K562 (cell line): ENCODE results near the gene GRIK3. TPM values are rescaled to one million over a fixed set of nuclear protein-coding genes. Genes with fewer than 3 reads are reported as not detected.

Source experiments
- ATAC-seq: fragments of 200-7000 bp; cut with Tn5 transposase; 3 replicates; pipeline ENCODE4 v1.9.1; 2020; ENCODE audit warnings: moderate library complexity
- BruUV-seq: library from RNA; stranded (reverse); fragments of 400-500 nt; replicated peaks from 2 replicates; lab custom pipeline; 2021; lab: Mats Ljungman, UMichigan
- CTCF ChIA-PET: fragments of 300-600 bp; formaldehyde crosslinking; extraction: SDS; loops from one replicate; lab custom pipeline; 2021; ENCODE audit warnings: low intra/inter-chr PET ratio; lab: Yijun Ruan, JAX
- POLR2A ChIA-PET: fragments of 300-600, 350-650 bp; sonication (Branson Sonifier 250); formaldehyde crosslinking; extraction: SDS; loops from one replicate; lab custom pipeline; 2021; ENCODE audit warnings: antibody characterized with exemption, inconsistent platforms; lab: Yijun Ruan, JAX
- DNase-seq, 4 experiments: peaks; one replicate each; pipeline versions ENCODE4 v3.0.0 to v3.0.0-alpha.2; 2011 to 2018; ENCODE audit warnings: low spot score in 3 of 4, mixed read lengths in 3 of 4; ENCODE audit errors: extremely low read depth in 1 of 4
- FAIRE-seq: peaks from 2 replicates; lab custom pipeline; 2011; peaks lifted over from hg19 to GRCh38; lab: Jason Lieb, UNC
- H2AFZ ChIP-seq: 2 replicates; pipeline ENCODE4 v1.6.0; 2011; ENCODE audit warnings: low read depth, low read length, control low read depth, inconsistent platforms
- H3K27ac ChIP-seq: fragments of 200-600 bp; 3 replicates; pipeline ENCODE4 v1.8.0; 2011; ENCODE audit warnings: low read depth, mild to moderate bottlenecking, control low read depth, inconsistent platforms, low read length, moderate library complexity, mixed read lengths; ENCODE audit errors: extremely low read depth
- H3K27me3 ChIP-seq, 2 experiments: fragments of 300-600 bp in 1 of 2; 2 replicates in 1 of 2; 3 replicates in 1 of 2; pipeline versions ENCODE4 v1.6.0 to v1.8.0; 2011; ENCODE audit warnings: inconsistent platforms in 2 of 2, low read length in 2 of 2, mild to moderate bottlenecking in 1 of 2, mixed read lengths in 1 of 2, moderate library complexity in 1 of 2; ENCODE audit not compliant: control insufficient read depth in 2 of 2, insufficient read depth in 2 of 2
- H3K36me3 ChIP-seq: fragments of 300-600 bp; 3 replicates; pipeline ENCODE4 v1.8.0; 2011; ENCODE audit warnings: mild to moderate bottlenecking, low read length, inconsistent platforms; ENCODE audit not compliant: control insufficient read depth, insufficient read depth
- H3K4me1 ChIP-seq, 2 experiments: fragments of 200-600 bp in 1 of 2; replicated peaks in 1 of 2; 2 replicates in 1 of 2; 3 replicates in 1 of 2; pipeline versions ENCODE4 v1.5.1 to v1.8.0; 2011; ENCODE audit warnings: inconsistent platforms in 2 of 2, low read length in 2 of 2, mild to moderate bottlenecking in 1 of 2, mixed read lengths in 1 of 2, moderate library complexity in 1 of 2; ENCODE audit not compliant: control insufficient read depth in 2 of 2, insufficient read depth in 2 of 2
- H3K4me2 ChIP-seq: 2 replicates; pipeline ENCODE4 v1.6.1; 2011; ENCODE audit warnings: low read length, control low read depth, inconsistent platforms, mixed read lengths; ENCODE audit not compliant: insufficient read depth
- H3K4me3 ChIP-seq: fragments of 200-600 bp; sonication (generic), shearing (Covaris generic); 2 replicates; pipeline ENCODE4 v1.5.1; 2016; ENCODE audit warnings: control low read depth, inconsistent platforms
- H3K79me2 ChIP-seq: fragments of 200-600 bp; 3 replicates; pipeline ENCODE4 v1.8.0; 2011; ENCODE audit warnings: low read length, inconsistent platforms; ENCODE audit not compliant: control insufficient read depth, insufficient read depth
- H3K9ac ChIP-seq, 2 experiments: 2 replicates each; pipeline versions ENCODE4 v1.6.0 to v1.6.1; 2011; ENCODE audit warnings: low read depth in 2 of 2, low read length in 2 of 2, control low read depth in 1 of 2, inconsistent platforms in 1 of 2, mild to moderate bottlenecking in 1 of 2, mixed read lengths in 1 of 2; ENCODE audit not compliant: insufficient read depth in 1 of 2
- H3K9me1 ChIP-seq: one replicate; pipeline ENCODE4 v1.6.0; 2011; ENCODE audit warnings: inconsistent platforms, mild to moderate bottlenecking, low read length, moderate library complexity; ENCODE audit not compliant: control insufficient read depth, insufficient read depth
- H3K9me3 ChIP-seq: replicated peaks from 2 replicates; pipeline ENCODE4 v1.5.1; 2011; ENCODE audit warnings: low read depth, low read length, inconsistent platforms; ENCODE audit not compliant: control insufficient read depth, insufficient read depth
- H4K20me1 ChIP-seq: replicated peaks from 2 replicates; pipeline ENCODE4 v1.6.1; 2011; ENCODE audit warnings: low read length, inconsistent platforms, mixed read lengths; ENCODE audit not compliant: control insufficient read depth, insufficient read depth
- ADNP ChIP-seq: fragments of 200-800 bp; sonication (Bioruptor generic); IDR thresholded peaks from 2 replicates; pipeline ENCODE4 v1.6.1; 2016; ENCODE audit warnings: missing genetic modification characterization, missing compliant biosample characterization
- CHD2 ChIP-seq: IDR thresholded peaks from 2 replicates; pipeline ENCODE4 v1.6.1; 2011; ENCODE audit warnings: low read depth, low read length
- EGR1 ChIP-seq: fragments of 450-650 bp; conservative IDR thresholded peaks from 2 replicates; pipeline ENCODE4 v1.6.1; 2017; ENCODE audit warnings: mild to moderate bottlenecking
- HLTF ChIP-seq: fragments of 450-650 bp; IDR thresholded peaks from 2 replicates; pipeline ENCODE4 v1.6.1; 2016
- MNT ChIP-seq, 2 experiments: fragments of 450-650 bp; conservative IDR thresholded peaks; 2 replicates each; pipeline ENCODE4 v1.6.1; 2017; ENCODE audit warnings: mild to moderate bottlenecking in 2 of 2, moderate library complexity in 2 of 2
- PHF20 ChIP-seq: fragments of 450-650 bp; IDR thresholded peaks from 2 replicates; pipeline ENCODE4 v1.6.1; 2018; ENCODE audit not compliant: partially characterized antibody
- TAF9B ChIP-seq: fragments of 450-650 bp; IDR thresholded peaks from 2 replicates; pipeline ENCODE4 v1.6.1; 2018; ENCODE audit warnings: mild to moderate bottlenecking; ENCODE audit not compliant: partially characterized antibody
- TBL1XR1 ChIP-seq, 2 experiments: IDR thresholded peaks; 2 replicates each; pipeline ENCODE4 v1.6.1; 2012; ENCODE audit warnings: improper control_type of control experiment in 2 of 2, low read length in 2 of 2, mild to moderate bottlenecking in 1 of 2
- TEAD2 ChIP-seq: fragments of 450-650 bp; IDR thresholded peaks from 2 replicates; pipeline ENCODE4 v1.6.1; 2016; ENCODE audit warnings: missing genetic modification characterization, control low read depth, missing compliant biosample characterization
- TRIM24 ChIP-seq, 2 experiments: fragments of 450-650 bp; IDR thresholded peaks; 2 replicates each; pipeline ENCODE4 v1.6.1; 2016
- ZBED1 ChIP-seq: IDR thresholded peaks from 2 replicates; pipeline ENCODE4 v1.6.1; 2014
- ZBTB34 ChIP-seq: fragments of 250-450 bp; sonication (Bioruptor Pico); IDR thresholded peaks from 2 replicates; pipeline ENCODE4 v1.8.0; 2021; ENCODE audit warnings: mild to moderate bottlenecking, moderate library complexity
- ZMIZ1 ChIP-seq, 2 experiments: fragments of 150-350 bp in 1 of 2; IDR thresholded peaks; 2 replicates each; pipeline ENCODE4 v1.6.1; 2012 to 2016; ENCODE audit warnings: low read depth in 2 of 2, low read length in 2 of 2, mild to moderate bottlenecking in 1 of 2, moderate library complexity in 1 of 2
- ZNF584 ChIP-seq: fragments of 200-800 bp; sonication (Bioruptor generic); IDR thresholded peaks from 2 replicates; pipeline ENCODE4 v1.6.1; 2016; ENCODE audit warnings: low read depth, mild to moderate bottlenecking, missing genetic modification characterization, missing compliant biosample characterization
- ZNF699 ChIP-seq: fragments of 250-450 bp; sonication (Bioruptor Pico); IDR thresholded peaks from 2 replicates; pipeline ENCODE4 v1.8.0; 2021; ENCODE audit warnings: mild to moderate bottlenecking, moderate library complexity; ENCODE audit not compliant: insufficient replicate concordance
- ZNF79 ChIP-seq: fragments of 250-450 bp; sonication (Bioruptor Pico); IDR thresholded peaks from 2 replicates; pipeline ENCODE4 v1.4.0; 2020; ENCODE audit warnings: low read depth, mild to moderate bottlenecking, moderate library complexity
- WGBS: fragments of 100-300 bp; shearing (Covaris generic); methylation state at CpG from one replicate; pipeline ENCODE4 v1.1.6; 2016; ENCODE audit warnings: low coverage, mixed read lengths; ENCODE audit not compliant: insufficient coverage; ENCODE audit errors: missing lambda C conversion rate; 5-methylcytosine and 5-hydroxymethylcytosine counted together
- in situ Hi-C: fragments of 300-500 bp; cut with MboI; formaldehyde crosslinking; loops from 4 replicates; pipeline ENCODE4 v1.15.0; 2018; ENCODE audit warnings: inconsistent platforms, mixed read lengths
- intact Hi-C: fragments of 100-400 bp; cut with micrococcal nuclease; formaldehyde crosslinking; loops from 2 replicates; pipeline ENCODE4 v1.14.2; 2022
- polyA plus RNA-seq, 8 experiments: library from polyadenylated mRNA; depleted of rRNA in 4 of 8; stranded (reverse) in 5 of 8; unstranded in 3 of 8; fragments of >200 nt; fragmentation: Nextera tagmentation in 2 of 8; fragmentation: Illumina TruSeq in 1 of 8; extraction: Ambion mirVana in 2 of 8; extraction: Trizol in 1 of 8; gene quantifications; 2 replicates each; pipeline versions ENCODE4 v1.2.1 to v1.2.3, GENCODE V29; 2011 to 2014; ENCODE audit warnings: inconsistent platforms in 1 of 8, missing spikeins in 1 of 8
- total RNA-seq, 7 experiments: library from RNA; depleted of rRNA in 6 of 7; stranded (reverse); fragments of >200 nt in 6 of 7; fragmentation: Illumina TruSeq in 2 of 7; extraction: Trizol in 2 of 7; gene quantifications; 2 replicates each; pipeline versions ENCODE4 v1.2.1 to v1.2.3, GENCODE V29; 2011 to 2021; ENCODE audit warnings: low replicate concordance in 1 of 7

The GRIK3 gene
- total and polyA plus RNA-seq, 9 of the 15 experiments (the other 6 are each of a cell fraction or from before 2014, with no cell fraction given) = not detected

GRCh38 chr1:36934061-36934460 lies 100.3 kb downstream of the GRIK3 start:
- Histone ChIP-seq H3K27ac (no peak overlapping the region), H3K4me2 (no peak overlapping the region), H3K27me3 (peaks cover 2 to 24% of the 10 kb centered on the region in 2 experiments; a peak in 3 of 5 replicates), H4K20me1 (no peaks in the 10 kb centered on the region; the same call in 1 of the 2 replicates), H3K9me3 (no peaks in the 10 kb centered on the region), H3K9me1 (no peaks in the 10 kb centered on the region), H3K9ac (no peak overlapping the region), H2AFZ (no peak overlapping the region), H3K79me2 (no peaks in the 10 kb centered on the region), H3K4me1 (no peaks in the 10 kb centered on the region), H3K4me3 (no peak overlapping the region), H3K36me3 (no peaks in the 10 kb centered on the region)
- intact Hi-C loops (no loop called here), in situ Hi-C loops (no loop called here)
- WGBS = 0% methylated on average over 2 of the region's 2 CpGs
- no TSS peak for BruUV-seq
- DNase-seq = no peak
- POLR2A ChIA-PET = no interaction called here
- ATAC-seq = no peak
- FAIRE-seq = no peak
- no peak for TF ChIP-seq TAF9B
- TF ChIP-seq ZNF699 (CRISPR knock-in tag) = no peak
- no peak for TF ChIP-seq ZBED1
- no peak for TF ChIP-seq HLTF
- no peak for TF ChIP-seq ZNF79 (CRISPR knock-in tag)
- no peak for TF ChIP-seq ZBTB34
- no peak for TF ChIP-seq CHD2
- TF ChIP-seq TEAD2 (tag) = no peak
- TF ChIP-seq MNT (conservative IDR thresholded peaks at IDR 0.05) = no peak
- TF ChIP-seq ZNF584 (CRISPR knock-in tag) = no peak
- TF ChIP-seq ADNP (tag) = no peak
- no peak for TF ChIP-seq PHF20
- no peak for TF ChIP-seq TBL1XR1 (IDR thresholded peaks at IDR 0.05; ENCODE audit: low read length in 2 of 2)
- TF ChIP-seq TRIM24 (IDR thresholded peaks at IDR 0.05) = no peak
- no peak for TF ChIP-seq EGR1
- no peak for TF ChIP-seq ZMIZ1 (IDR thresholded peaks at IDR 0.05; ENCODE audit: low read depth in 2 of 2, low read length in 2 of 2)
- CTCF ChIA-PET = no interaction called here
